ENCODE results near the gene CCM2.

DNA sequence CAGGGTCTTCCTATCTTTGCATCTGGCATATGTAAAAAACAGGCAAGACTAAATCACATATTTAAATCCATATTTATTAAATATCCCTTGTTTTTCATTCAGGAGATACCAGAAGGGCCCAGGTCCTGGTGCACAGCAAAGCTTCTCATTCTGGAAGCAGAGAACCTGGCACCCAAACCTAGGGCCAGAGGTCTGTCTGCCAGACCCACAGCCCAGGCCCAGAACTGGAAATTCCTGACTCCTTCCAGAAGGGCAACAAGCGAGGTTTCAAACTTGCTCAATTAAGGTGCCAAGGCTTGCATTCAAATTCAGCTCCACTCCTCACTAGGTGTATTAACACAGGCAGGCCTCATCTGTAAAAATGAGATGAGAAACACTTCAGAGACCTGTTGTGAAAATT is 17.0 kb upstream of the CCM2 start:
- TF ChIP-seq, protein P1, sequence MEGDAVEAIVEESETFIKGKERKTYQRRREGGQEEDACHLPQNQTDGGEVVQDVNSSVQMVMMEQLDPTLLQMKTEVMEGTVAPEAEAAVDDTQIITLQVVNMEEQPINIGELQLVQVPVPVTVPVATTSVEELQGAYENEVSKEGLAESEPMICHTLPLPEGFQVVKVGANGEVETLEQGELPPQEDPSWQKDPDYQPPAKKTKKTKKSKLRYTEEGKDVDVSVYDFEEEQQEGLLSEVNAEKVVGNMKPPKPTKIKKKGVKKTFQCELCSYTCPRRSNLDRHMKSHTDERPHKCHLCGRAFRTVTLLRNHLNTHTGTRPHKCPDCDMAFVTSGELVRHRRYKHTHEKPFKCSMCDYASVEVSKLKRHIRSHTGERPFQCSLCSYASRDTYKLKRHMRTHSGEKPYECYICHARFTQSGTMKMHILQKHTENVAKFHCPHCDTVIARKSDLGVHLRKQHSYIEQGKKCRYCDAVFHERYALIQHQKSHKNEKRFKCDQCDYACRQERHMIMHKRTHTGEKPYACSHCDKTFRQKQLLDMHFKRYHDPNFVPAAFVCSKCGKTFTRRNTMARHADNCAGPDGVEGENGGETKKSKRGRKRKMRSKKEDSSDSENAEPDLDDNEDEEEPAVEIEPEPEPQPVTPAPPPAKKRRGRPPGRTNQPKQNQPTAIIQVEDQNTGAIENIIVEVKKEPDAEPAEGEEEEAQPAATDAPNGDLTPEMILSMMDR (conservative IDR thresholded peaks at IDR 0.05 in 1 of 2, IDR thresholded peaks at IDR 0.05 in 1 of 2; ENCODE audit: extremely low read depth in 1 of 2, insufficient read depth in 1 of 2, low read depth in 1 of 2, low read length in 2 of 2): no peak
- no peak for TF ChIP-seq EZH2 (IDR thresholded peaks at IDR 0.05; ENCODE audit: borderline replicate concordance, low read length)

Data from mammary epithelial cell (primary cell).